WTC11 (cell line): ENCODE measurements around the gene TUBB8B.
"Not testable (repeated sequence)": the region's sequence is repeated elsewhere in the genome, so short reads cannot be mapped to it uniquely, and the experiment has no call there.

Experiments used
- KAT7 ChIP-seq: sonication (generic); formaldehyde crosslinking; IDR thresholded peaks from 2 replicates; pipeline ENCODE4 v1.8.1; 2023; ENCODE audit warnings: missing genetic modification reagents, mild to moderate bottlenecking, borderline replicate concordance
- ZNF232 ChIP-seq: sonication (generic); formaldehyde crosslinking; IDR thresholded peaks from 2 replicates; pipeline ENCODE4 v1.8.0; 2022; ENCODE audit warnings: mild to moderate bottlenecking, missing genetic modification reagents
- TF ChIP-seq, protein P1 (sequence below): sonication (generic); formaldehyde crosslinking; IDR thresholded peaks from 2 replicates; pipeline ENCODE4 v1.8.1; 2023; ENCODE audit warnings: mild to moderate bottlenecking, missing genetic modification reagents, moderate library complexity
- TF ChIP-seq, protein P2 (sequence below): fragments of 200-600 bp; IDR thresholded peaks from 2 replicates; pipeline ENCODE4 v1.8.0; 2022; ENCODE audit warnings: antibody characterized with exemption
- TF ChIP-seq, protein P3 (sequence below): sonication (generic); formaldehyde crosslinking; IDR thresholded peaks from 2 replicates; pipeline ENCODE4 v1.8.0; 2023; ENCODE audit warnings: missing genetic modification reagents
- TF ChIP-seq, protein P4 (sequence below): sonication (generic); formaldehyde crosslinking; IDR thresholded peaks from 2 replicates; pipeline ENCODE4 v1.8.1; 2023; ENCODE audit warnings: mild to moderate bottlenecking, missing genetic modification reagents

DNA sequence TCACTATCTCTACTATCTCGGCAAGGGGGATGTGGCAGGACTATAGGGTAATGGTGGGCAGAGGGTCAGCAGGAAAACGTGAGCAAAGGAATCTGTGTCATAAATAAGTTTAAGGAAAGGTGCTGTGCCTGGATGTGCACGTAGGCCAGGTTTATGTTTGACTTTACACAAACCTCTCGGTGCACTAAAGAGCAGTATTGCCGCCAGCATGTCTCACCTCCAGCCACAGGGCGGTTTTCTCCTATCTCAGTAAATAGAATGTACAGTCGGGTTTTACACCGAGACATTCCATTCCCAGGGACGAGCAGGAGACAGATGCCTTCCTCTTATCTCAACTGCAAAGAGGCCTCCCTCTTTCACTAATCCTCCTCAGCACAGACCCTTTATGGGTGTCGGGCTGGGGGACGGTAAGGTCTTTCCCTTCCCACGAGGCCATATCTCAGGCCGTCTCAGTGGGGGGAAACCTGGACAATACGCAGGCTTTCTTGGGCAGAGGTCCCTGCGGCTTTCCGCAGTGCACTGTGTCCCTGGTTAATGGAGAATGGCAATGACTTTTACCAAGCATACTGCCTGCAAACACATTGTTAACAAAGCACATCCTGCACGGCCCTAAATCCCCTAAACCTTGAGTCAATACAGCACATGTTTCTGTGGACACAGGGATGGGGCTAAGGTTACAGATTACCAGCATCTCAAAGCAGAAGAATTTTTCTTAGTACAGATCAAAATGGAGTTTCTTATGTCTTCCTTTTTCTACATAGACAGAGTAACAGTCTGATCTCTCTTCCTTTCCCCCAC, 41.2 kb upstream of the TUBB8B start:
- TF ChIP-seq, protein P1, sequence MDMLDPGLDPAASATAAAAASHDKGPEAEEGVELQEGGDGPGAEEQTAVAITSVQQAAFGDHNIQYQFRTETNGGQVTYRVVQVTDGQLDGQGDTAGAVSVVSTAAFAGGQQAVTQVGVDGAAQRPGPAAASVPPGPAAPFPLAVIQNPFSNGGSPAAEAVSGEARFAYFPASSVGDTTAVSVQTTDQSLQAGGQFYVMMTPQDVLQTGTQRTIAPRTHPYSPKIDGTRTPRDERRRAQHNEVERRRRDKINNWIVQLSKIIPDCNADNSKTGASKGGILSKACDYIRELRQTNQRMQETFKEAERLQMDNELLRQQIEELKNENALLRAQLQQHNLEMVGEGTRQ (CRISPR knock-in tag) = not testable (repeated sequence)
- TF ChIP-seq, protein P2, sequence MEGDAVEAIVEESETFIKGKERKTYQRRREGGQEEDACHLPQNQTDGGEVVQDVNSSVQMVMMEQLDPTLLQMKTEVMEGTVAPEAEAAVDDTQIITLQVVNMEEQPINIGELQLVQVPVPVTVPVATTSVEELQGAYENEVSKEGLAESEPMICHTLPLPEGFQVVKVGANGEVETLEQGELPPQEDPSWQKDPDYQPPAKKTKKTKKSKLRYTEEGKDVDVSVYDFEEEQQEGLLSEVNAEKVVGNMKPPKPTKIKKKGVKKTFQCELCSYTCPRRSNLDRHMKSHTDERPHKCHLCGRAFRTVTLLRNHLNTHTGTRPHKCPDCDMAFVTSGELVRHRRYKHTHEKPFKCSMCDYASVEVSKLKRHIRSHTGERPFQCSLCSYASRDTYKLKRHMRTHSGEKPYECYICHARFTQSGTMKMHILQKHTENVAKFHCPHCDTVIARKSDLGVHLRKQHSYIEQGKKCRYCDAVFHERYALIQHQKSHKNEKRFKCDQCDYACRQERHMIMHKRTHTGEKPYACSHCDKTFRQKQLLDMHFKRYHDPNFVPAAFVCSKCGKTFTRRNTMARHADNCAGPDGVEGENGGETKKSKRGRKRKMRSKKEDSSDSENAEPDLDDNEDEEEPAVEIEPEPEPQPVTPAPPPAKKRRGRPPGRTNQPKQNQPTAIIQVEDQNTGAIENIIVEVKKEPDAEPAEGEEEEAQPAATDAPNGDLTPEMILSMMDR = not testable (repeated sequence)
- TF ChIP-seq, protein P3, sequence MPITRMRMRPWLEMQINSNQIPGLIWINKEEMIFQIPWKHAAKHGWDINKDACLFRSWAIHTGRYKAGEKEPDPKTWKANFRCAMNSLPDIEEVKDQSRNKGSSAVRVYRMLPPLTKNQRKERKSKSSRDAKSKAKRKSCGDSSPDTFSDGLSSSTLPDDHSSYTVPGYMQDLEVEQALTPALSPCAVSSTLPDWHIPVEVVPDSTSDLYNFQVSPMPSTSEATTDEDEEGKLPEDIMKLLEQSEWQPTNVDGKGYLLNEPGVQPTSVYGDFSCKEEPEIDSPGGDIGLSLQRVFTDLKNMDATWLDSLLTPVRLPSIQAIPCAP (CRISPR knock-in tag) = not testable (repeated sequence)
- not testable (repeated sequence) for TF ChIP-seq KAT7, ZNF232 (CRISPR knock-in tag)
- TF ChIP-seq, protein P4, sequence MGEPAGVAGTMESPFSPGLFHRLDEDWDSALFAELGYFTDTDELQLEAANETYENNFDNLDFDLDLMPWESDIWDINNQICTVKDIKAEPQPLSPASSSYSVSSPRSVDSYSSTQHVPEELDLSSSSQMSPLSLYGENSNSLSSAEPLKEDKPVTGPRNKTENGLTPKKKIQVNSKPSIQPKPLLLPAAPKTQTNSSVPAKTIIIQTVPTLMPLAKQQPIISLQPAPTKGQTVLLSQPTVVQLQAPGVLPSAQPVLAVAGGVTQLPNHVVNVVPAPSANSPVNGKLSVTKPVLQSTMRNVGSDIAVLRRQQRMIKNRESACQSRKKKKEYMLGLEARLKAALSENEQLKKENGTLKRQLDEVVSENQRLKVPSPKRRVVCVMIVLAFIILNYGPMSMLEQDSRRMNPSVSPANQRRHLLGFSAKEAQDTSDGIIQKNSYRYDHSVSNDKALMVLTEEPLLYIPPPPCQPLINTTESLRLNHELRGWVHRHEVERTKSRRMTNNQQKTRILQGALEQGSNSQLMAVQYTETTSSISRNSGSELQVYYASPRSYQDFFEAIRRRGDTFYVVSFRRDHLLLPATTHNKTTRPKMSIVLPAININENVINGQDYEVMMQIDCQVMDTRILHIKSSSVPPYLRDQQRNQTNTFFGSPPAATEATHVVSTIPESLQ (CRISPR knock-in tag) = not testable (repeated sequence)
